GM23338 (cell line): Measurements from ENCODE around the gene ADGRV1. TPM values are rescaled to one million over a fixed set of nuclear protein-coding genes. Genes with fewer than 3 reads are reported as not detected.

Experiments used
- ATAC-seq: fragments of 200-7000 bp; cut with Tn5 transposase; 3 replicates; pipeline ENCODE4 v1.9.1; 2020
- DNase-seq: peaks from one replicate; pipeline ENCODE4 v3.0.0-alpha.2; 2015; ENCODE audit warnings: low spot score
- H2AFZ ChIP-seq: fragments of 200-600 bp; sonication (generic); 2 replicates; pipeline ENCODE4 v1.8.0; 2016; ENCODE audit warnings: antibody characterized with exemption, mild to moderate bottlenecking, moderate library complexity
- H3F3A ChIP-seq: fragments of 200-600 bp; sonication (generic); replicated peaks from 2 replicates; pipeline ENCODE4 v1.8.0; 2017; ENCODE audit warnings: antibody characterized with exemption, mixed run types, low read depth
- H3K27ac ChIP-seq: fragments of 200-600 bp; sonication (generic); 2 replicates; pipeline ENCODE4 v1.6.1; 2016; ENCODE audit warnings: low read depth
- H3K27me3 ChIP-seq: fragments of 200-600 bp; sonication (generic); 2 replicates; pipeline ENCODE4 v1.8.0; 2016; ENCODE audit warnings: mild to moderate bottlenecking, mixed run types, moderate library complexity; ENCODE audit not compliant: insufficient read depth
- H3K36me3 ChIP-seq: fragments of 200-600 bp; sonication (generic); 2 replicates; pipeline ENCODE4 v1.8.0; 2016; ENCODE audit warnings: mild to moderate bottlenecking; ENCODE audit not compliant: insufficient read depth
- H3K4me1 ChIP-seq: fragments of 200-600 bp; sonication (generic); 2 replicates; pipeline ENCODE4 v1.8.0; 2016; ENCODE audit warnings: mild to moderate bottlenecking, moderate library complexity; ENCODE audit not compliant: insufficient read depth
- H3K4me2 ChIP-seq: fragments of 200-600 bp; sonication (generic); 2 replicates; pipeline ENCODE4 v1.7.1; 2017; ENCODE audit warnings: mixed run types
- H3K4me3 ChIP-seq: fragments of 200-600 bp; sonication (generic); 2 replicates; pipeline ENCODE4 v1.6.1; 2016; ENCODE audit warnings: mixed run types
- H3K79me2 ChIP-seq: fragments of 200-600 bp; sonication (generic); replicated peaks from 2 replicates; pipeline ENCODE4 v1.8.0; 2017; ENCODE audit warnings: mild to moderate bottlenecking; ENCODE audit not compliant: insufficient read depth
- H3K9me2 ChIP-seq: fragments of 200-600 bp; sonication (generic); 2 replicates; pipeline ENCODE4 v1.8.0; 2017; ENCODE audit not compliant: insufficient read depth
- H4K20me1 ChIP-seq: fragments of 200-600 bp; sonication (generic); replicated peaks from 2 replicates; pipeline ENCODE4 v1.8.0; 2017; ENCODE audit warnings: mild to moderate bottlenecking; ENCODE audit not compliant: insufficient read depth
- H3K27ac Mint-ChIP-seq: 2 replicates; pipeline ENCODE4 v1.8.0; 2020; ENCODE audit warnings: inconsistent platforms, mild to moderate bottlenecking, moderate library complexity, mixed read lengths
- H3K27me3 Mint-ChIP-seq: 3 replicates; pipeline ENCODE4 v1.8.0; 2022; ENCODE audit warnings: low read depth, mild to moderate bottlenecking, moderate library complexity, mixed read lengths, inconsistent platforms; ENCODE audit not compliant: insufficient read depth, poor library complexity
- H3K36me3 Mint-ChIP-seq: 3 replicates; pipeline ENCODE4 v1.8.0; 2021; ENCODE audit warnings: low read depth, mild to moderate bottlenecking, inconsistent platforms, moderate library complexity, mixed read lengths
- H3K4me1 Mint-ChIP-seq: 3 replicates; pipeline ENCODE4 v1.8.0; 2020; ENCODE audit warnings: mild to moderate bottlenecking, inconsistent platforms, mixed read lengths
- H3K4me3 Mint-ChIP-seq: 3 replicates; pipeline ENCODE4 v1.8.0; 2021; ENCODE audit warnings: moderate library complexity, mild to moderate bottlenecking, inconsistent platforms, mixed read lengths
- H3K9me3 Mint-ChIP-seq: 3 replicates; pipeline ENCODE4 v1.8.0; 2020; ENCODE audit warnings: moderate library complexity, mild to moderate bottlenecking, inconsistent platforms, mixed read lengths
- EZH2 ChIP-seq: fragments of 200-600 bp; sonication (generic); IDR thresholded peaks from one replicate; pipeline ENCODE4 v1.8.0; 2017; ENCODE audit warnings: antibody characterized with exemption, mild to moderate bottlenecking, low read depth; ENCODE audit not compliant: unreplicated experiment
- JUNB ChIP-seq: IDR thresholded peaks from one replicate; pipeline ENCODE4 v1.6.1; 2016; ENCODE audit warnings: antibody characterized with exemption; ENCODE audit not compliant: unreplicated experiment
- NANOG ChIP-seq: IDR thresholded peaks from 2 replicates; pipeline ENCODE4 v1.6.1; 2016; ENCODE audit warnings: antibody characterized with exemption, borderline replicate concordance
- ZNF114 ChIP-seq: fragments of 250-450 bp; sonication (Bioruptor Pico); IDR thresholded peaks from 2 replicates; pipeline ENCODE4 v1.5.0; 2020; ENCODE audit warnings: mild to moderate bottlenecking, moderate library complexity
- polyA plus RNA-seq: library from polyadenylated mRNA; unstranded; fragments of >200 nt; fragmentation: Nextera tagmentation; extraction: Ambion mirVana; gene quantifications from 2 replicates; pipeline ENCODE4 v1.2.1, GENCODE V29; 2016
- total RNA-seq: library from RNA; depleted of rRNA; stranded (reverse); fragments of >200 nt; shearing (Covaris generic); gene quantifications from 2 replicates; pipeline ENCODE4 v1.2.3, GENCODE V29; 2014
- TF ChIP-seq, protein P1 (sequence below): fragments of 250-450 bp; sonication (Bioruptor Pico); IDR thresholded peaks from 2 replicates; pipeline ENCODE4 v1.5.0; 2020; ENCODE audit warnings: mild to moderate bottlenecking, moderate library complexity
- TF ChIP-seq, protein P2 (sequence below): IDR thresholded peaks from 2 replicates; pipeline ENCODE4 v1.6.1; 2016; ENCODE audit warnings: antibody characterized with exemption
- TF ChIP-seq, protein P3 (sequence below): IDR thresholded peaks from one replicate; pipeline ENCODE4 v1.6.1; 2018; ENCODE audit warnings: antibody characterized with exemption; ENCODE audit not compliant: unreplicated experiment

The ADGRV1 gene
- total and polyA plus RNA-seq, 2 experiments from 2014 or later: 46.1 to 149 TPM

DNA sequence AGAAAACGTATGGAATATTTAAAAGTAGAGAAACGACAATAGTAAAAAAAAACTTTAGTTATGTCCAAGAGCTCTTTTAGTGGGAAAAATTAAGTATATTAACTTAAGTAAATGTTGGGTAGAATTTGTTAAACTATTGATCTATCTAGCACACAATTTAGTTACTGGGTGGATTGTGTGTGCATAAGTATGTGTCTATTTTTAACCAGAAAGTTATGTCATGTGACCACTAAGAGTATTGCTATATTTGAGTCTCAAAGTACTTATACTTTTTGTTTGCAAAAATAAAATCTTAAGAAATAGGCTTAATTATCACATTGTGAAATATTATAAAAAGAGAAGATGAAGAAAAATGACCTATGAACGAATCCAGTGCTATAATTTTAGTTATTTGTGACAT lies 56.8 kb downstream of the ADGRV1 start:
- peaks cover 28% of the 10 kb centered on the region for H3K4me1 Mint-ChIP-seq
- H3K9me3 Mint-ChIP-seq: no peaks in the 10 kb centered on the region
- Histone ChIP-seq H3K4me1 (peaks cover 23% of the 10 kb centered on the region), H3K79me2 (peaks cover 48% of the 10 kb centered on the region), H3K27ac (no peak overlapping the region; the same call in 1 of the 2 replicates), H2AFZ (no peak overlapping the region), H3K36me3 (no peaks in the 10 kb centered on the region), H3K27me3 (no peaks in the 10 kb centered on the region), H3K9me2 (no peaks in the 10 kb centered on the region), H3K4me3 (no peak overlapping the region), H3F3A (no peaks in the 10 kb centered on the region), H4K20me1 (0 out of 2 replicates have a peak, but pooled peaks cover 3% of the 10 kb centered on the region), H3K4me2 (no peak overlapping the region)
- ATAC-seq: no peak
- H3K27me3 Mint-ChIP-seq: no peaks in the 10 kb centered on the region
- no peak overlapping the region for H3K27ac Mint-ChIP-seq
- H3K36me3 Mint-ChIP-seq: peaks cover 15% of the 10 kb centered on the region
- DNase-seq: no peak
- H3K4me3 Mint-ChIP-seq: no peak overlapping the region
- TF ChIP-seq, protein P1, sequence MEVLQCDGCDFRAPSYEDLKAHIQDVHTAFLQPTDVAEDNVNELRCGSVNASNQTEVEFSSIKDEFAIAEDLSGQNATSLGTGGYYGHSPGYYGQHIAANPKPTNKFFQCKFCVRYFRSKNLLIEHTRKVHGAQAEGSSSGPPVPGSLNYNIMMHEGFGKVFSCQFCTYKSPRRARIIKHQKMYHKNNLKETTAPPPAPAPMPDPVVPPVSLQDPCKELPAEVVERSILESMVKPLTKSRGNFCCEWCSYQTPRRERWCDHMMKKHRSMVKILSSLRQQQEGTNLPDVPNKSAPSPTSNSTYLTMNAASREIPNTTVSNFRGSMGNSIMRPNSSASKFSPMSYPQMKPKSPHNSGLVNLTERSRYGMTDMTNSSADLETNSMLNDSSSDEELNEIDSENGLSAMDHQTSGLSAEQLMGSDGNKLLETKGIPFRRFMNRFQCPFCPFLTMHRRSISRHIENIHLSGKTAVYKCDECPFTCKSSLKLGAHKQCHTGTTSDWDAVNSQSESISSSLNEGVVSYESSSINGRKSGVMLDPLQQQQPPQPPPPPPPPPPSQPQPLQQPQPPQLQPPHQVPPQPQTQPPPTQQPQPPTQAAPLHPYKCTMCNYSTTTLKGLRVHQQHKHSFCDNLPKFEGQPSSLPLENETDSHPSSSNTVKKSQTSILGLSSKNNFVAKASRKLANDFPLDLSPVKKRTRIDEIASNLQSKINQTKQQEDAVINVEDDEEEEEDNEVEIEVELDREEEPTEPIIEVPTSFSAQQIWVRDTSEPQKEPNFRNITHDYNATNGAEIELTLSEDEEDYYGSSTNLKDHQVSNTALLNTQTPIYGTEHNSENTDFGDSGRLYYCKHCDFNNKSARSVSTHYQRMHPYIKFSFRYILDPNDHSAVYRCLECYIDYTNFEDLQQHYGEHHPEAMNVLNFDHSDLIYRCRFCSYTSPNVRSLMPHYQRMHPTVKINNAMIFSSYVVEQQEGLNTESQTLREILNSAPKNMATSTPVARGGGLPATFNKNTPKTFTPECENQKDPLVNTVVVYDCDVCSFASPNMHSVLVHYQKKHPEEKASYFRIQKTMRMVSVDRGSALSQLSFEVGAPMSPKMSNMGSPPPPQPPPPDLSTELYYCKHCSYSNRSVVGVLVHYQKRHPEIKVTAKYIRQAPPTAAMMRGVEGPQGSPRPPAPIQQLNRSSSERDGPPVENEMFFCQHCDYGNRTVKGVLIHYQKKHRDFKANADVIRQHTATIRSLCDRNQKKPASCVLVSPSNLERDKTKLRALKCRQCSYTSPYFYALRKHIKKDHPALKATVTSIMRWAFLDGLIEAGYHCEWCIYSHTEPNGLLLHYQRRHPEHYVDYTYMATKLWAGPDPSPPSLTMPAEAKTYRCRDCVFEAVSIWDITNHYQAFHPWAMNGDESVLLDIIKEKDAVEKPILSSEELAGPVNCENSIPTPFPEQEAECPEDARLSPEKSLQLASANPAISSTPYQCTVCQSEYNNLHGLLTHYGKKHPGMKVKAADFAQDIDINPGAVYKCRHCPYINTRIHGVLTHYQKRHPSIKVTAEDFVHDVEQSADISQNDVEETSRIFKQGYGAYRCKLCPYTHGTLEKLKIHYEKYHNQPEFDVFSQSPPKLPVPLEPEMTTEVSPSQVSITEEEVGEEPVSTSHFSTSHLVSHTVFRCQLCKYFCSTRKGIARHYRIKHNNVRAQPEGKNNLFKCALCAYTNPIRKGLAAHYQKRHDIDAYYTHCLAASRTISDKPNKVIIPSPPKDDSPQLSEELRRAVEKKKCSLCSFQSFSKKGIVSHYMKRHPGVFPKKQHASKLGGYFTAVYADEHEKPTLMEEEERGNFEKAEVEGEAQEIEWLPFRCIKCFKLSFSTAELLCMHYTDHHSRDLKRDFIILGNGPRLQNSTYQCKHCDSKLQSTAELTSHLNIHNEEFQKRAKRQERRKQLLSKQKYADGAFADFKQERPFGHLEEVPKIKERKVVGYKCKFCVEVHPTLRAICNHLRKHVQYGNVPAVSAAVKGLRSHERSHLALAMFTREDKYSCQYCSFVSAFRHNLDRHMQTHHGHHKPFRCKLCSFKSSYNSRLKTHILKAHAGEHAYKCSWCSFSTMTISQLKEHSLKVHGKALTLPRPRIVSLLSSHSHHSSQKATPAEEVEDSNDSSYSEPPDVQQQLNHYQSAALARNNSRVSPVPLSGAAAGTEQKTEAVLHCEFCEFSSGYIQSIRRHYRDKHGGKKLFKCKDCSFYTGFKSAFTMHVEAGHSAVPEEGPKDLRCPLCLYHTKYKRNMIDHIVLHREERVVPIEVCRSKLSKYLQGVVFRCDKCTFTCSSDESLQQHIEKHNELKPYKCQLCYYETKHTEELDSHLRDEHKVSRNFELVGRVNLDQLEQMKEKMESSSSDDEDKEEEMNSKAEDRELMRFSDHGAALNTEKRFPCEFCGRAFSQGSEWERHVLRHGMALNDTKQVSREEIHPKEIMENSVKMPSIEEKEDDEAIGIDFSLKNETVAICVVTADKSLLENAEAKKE (CRISPR knock-in tag): no peak
- TF ChIP-seq EZH2: no peak
- TF ChIP-seq, protein P2, sequence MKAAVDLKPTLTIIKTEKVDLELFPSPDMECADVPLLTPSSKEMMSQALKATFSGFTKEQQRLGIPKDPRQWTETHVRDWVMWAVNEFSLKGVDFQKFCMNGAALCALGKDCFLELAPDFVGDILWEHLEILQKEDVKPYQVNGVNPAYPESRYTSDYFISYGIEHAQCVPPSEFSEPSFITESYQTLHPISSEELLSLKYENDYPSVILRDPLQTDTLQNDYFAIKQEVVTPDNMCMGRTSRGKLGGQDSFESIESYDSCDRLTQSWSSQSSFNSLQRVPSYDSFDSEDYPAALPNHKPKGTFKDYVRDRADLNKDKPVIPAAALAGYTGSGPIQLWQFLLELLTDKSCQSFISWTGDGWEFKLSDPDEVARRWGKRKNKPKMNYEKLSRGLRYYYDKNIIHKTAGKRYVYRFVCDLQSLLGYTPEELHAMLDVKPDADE: no peak

DNA sequence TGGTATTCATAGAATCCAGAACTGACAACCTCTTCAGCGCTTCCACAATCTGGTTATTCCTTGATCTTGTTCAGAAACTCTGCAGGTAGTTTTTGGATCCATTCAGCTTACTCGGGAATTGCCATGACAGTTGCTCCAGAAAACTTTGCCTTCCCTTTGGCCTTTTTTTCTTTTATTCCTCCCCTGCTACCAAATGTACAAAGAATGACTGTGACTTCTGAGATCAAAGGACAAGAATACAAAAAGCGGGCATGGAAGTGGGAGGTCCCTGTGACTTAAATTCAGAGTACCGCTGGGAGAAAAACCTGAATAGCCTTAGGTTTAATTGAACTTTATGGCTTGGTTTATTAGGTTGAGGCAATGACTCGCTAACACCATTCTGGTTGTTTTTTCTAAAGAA lies 59.5 kb downstream of the ADGRV1 start:
- H3K27me3 ChIP-seq: no peaks in the 10 kb centered on the region
- H3F3A ChIP-seq: no peaks in the 10 kb centered on the region; the same call in 1 of the 2 replicates
- no peaks in the 10 kb centered on the region for H3K9me2 ChIP-seq
- no peak overlapping the region for H3K4me3 Mint-ChIP-seq
- no peaks in the 10 kb centered on the region; the same call in 1 of the 2 replicates for H3K36me3 ChIP-seq
- H3K4me1 ChIP-seq: peaks cover 10% of the 10 kb centered on the region
- no peaks in the 10 kb centered on the region for H3K9me3 Mint-ChIP-seq
- no peak overlapping the region for H2AFZ ChIP-seq
- ATAC-seq (no peak), DNase-seq (no peak)
- no peak overlapping the region for H3K4me2 ChIP-seq
- no peaks in the 10 kb centered on the region for H3K27me3 Mint-ChIP-seq
- peaks cover 17% of the 10 kb centered on the region for H3K36me3 Mint-ChIP-seq
- H3K4me1 Mint-ChIP-seq: peaks cover 6% of the 10 kb centered on the region
- peaks cover 23% of the 10 kb centered on the region for H3K79me2 ChIP-seq
- no peak overlapping the region for H3K27ac Mint-ChIP-seq
- H4K20me1 ChIP-seq: 0 out of 2 replicates have a peak, but pooled peaks cover 7% of the 10 kb centered on the region
- no peak overlapping the region for H3K4me3 ChIP-seq
- H3K27ac ChIP-seq: no peak overlapping the region
- no peak for TF ChIP-seq JUNB
- TF ChIP-seq NANOG: no peak
- TF ChIP-seq, protein P3, sequence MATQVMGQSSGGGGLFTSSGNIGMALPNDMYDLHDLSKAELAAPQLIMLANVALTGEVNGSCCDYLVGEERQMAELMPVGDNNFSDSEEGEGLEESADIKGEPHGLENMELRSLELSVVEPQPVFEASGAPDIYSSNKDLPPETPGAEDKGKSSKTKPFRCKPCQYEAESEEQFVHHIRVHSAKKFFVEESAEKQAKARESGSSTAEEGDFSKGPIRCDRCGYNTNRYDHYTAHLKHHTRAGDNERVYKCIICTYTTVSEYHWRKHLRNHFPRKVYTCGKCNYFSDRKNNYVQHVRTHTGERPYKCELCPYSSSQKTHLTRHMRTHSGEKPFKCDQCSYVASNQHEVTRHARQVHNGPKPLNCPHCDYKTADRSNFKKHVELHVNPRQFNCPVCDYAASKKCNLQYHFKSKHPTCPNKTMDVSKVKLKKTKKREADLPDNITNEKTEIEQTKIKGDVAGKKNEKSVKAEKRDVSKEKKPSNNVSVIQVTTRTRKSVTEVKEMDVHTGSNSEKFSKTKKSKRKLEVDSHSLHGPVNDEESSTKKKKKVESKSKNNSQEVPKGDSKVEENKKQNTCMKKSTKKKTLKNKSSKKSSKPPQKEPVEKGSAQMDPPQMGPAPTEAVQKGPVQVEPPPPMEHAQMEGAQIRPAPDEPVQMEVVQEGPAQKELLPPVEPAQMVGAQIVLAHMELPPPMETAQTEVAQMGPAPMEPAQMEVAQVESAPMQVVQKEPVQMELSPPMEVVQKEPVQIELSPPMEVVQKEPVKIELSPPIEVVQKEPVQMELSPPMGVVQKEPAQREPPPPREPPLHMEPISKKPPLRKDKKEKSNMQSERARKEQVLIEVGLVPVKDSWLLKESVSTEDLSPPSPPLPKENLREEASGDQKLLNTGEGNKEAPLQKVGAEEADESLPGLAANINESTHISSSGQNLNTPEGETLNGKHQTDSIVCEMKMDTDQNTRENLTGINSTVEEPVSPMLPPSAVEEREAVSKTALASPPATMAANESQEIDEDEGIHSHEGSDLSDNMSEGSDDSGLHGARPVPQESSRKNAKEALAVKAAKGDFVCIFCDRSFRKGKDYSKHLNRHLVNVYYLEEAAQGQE: no peak
- TF ChIP-seq, protein P2: no peak
- TF ChIP-seq ZNF114 (CRISPR knock-in tag): no peak
- no peak for TF ChIP-seq EZH2
